Loucy (cell line): ENCODE measurements around the gene RPA1.

Experiments
- EZH2phosphoT487 ChIP-seq: fragments of 200-600 bp; IDR thresholded peaks from 2 replicates; pipeline ENCODE4 v1.6.1; 2018; ENCODE audit warnings: antibody characterized with exemption, mild to moderate bottlenecking, moderate library complexity, borderline replicate concordance
- TF ChIP-seq, protein P1 (sequence below): fragments of 200-600 bp; sonication (generic); conservative IDR thresholded peaks from 2 replicates; pipeline ENCODE4 v1.5.1; 2014; ENCODE audit warnings: mild to moderate bottlenecking, antibody characterized with exemption, low read length

DNA sequence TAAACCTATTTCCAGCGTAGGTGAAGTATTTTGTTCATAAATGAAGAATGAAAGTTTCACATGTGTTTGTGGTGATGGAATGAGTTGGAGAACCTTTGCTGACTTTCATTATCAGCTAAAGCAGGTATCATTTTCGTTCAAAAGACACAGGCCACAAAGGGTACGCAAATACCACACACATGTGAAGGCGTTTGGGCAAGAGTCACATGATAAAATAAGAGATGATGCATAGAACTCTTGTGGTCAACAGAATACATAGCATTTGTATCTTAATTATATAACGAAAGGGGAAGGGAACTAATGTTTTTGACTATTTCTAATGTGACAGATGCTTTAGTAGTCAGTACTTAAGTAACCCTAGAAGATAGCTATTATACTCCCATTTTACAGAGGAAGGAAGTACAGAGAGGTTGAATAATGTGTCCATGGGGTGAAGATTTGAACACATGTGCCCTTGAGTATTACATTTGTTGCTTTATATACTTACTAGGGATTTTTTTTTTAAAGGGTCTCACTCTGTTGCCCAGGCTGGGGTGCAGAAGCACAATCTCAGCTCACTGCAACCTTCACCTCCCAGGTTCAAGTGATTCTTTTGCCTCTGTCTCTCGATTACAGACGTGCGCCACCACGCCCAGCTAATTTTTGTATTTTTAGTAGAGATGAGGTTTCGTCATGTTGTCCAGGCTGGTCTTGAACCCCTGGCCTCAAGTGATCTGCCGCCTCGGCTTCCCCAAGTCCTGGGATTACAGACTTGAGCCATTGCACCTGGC lies 4.8 kb downstream of the RPA1 start:
- TF ChIP-seq, protein P1, sequence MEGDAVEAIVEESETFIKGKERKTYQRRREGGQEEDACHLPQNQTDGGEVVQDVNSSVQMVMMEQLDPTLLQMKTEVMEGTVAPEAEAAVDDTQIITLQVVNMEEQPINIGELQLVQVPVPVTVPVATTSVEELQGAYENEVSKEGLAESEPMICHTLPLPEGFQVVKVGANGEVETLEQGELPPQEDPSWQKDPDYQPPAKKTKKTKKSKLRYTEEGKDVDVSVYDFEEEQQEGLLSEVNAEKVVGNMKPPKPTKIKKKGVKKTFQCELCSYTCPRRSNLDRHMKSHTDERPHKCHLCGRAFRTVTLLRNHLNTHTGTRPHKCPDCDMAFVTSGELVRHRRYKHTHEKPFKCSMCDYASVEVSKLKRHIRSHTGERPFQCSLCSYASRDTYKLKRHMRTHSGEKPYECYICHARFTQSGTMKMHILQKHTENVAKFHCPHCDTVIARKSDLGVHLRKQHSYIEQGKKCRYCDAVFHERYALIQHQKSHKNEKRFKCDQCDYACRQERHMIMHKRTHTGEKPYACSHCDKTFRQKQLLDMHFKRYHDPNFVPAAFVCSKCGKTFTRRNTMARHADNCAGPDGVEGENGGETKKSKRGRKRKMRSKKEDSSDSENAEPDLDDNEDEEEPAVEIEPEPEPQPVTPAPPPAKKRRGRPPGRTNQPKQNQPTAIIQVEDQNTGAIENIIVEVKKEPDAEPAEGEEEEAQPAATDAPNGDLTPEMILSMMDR, result no peak
- no peak for TF ChIP-seq EZH2phosphoT487
